OCI-LY7 (cell line): Measurements from ENCODE around the gene TSPAN17.

Source experiments
- EZH2phosphoT487 ChIP-seq: fragments of 200-600 bp; sonication (generic); IDR thresholded peaks from 2 replicates; pipeline ENCODE4 v1.6.1; 2018; ENCODE audit warnings: low read depth, borderline replicate concordance, mild to moderate bottlenecking, mixed run types, antibody characterized with exemption, low read length, moderate library complexity, mixed read lengths
- TF ChIP-seq, protein P1 (sequence below): fragments of 200-600 bp; sonication (generic); conservative IDR thresholded peaks from 2 replicates; pipeline ENCODE4 v1.5.1; 2014; ENCODE audit warnings: mild to moderate bottlenecking, antibody characterized with exemption, low read length, moderate library complexity, mixed read lengths

DNA sequence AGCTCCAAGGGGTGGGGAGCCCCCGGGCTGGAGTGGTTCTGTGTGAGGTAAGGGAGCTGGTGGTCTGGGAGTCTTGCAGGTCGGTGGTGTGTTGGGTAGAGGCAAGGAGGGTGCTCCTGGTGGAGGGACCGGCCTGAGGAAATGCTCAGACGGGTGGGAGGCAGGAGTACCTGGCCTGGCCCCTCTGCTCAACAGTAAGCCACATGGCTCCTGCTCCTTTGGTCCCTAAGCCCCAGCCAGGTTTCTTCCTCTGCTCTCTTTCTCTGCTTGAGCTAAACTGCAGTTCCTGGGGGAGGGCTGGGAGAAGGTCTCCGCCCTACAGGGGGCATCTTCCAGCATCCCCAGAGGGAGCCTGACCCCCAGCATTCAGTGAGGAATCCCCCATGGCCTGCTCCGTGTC, 17.2 kb downstream of the TSPAN17 start:
- TF ChIP-seq, protein P1, sequence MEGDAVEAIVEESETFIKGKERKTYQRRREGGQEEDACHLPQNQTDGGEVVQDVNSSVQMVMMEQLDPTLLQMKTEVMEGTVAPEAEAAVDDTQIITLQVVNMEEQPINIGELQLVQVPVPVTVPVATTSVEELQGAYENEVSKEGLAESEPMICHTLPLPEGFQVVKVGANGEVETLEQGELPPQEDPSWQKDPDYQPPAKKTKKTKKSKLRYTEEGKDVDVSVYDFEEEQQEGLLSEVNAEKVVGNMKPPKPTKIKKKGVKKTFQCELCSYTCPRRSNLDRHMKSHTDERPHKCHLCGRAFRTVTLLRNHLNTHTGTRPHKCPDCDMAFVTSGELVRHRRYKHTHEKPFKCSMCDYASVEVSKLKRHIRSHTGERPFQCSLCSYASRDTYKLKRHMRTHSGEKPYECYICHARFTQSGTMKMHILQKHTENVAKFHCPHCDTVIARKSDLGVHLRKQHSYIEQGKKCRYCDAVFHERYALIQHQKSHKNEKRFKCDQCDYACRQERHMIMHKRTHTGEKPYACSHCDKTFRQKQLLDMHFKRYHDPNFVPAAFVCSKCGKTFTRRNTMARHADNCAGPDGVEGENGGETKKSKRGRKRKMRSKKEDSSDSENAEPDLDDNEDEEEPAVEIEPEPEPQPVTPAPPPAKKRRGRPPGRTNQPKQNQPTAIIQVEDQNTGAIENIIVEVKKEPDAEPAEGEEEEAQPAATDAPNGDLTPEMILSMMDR = no peak
- no peak for TF ChIP-seq EZH2phosphoT487
